Measurements from ENCODE around the gene USP25.
"Not testable (repeated sequence)": the region's sequence is repeated elsewhere in the genome, so short reads cannot be mapped to it uniquely, and the experiment has no call there.

The USP25 gene

GRCh38 chr21:15732290-15732995 is 2.7 kb downstream of the USP25 start:
- DNase-seq: peak; percentile 35

DNA sequence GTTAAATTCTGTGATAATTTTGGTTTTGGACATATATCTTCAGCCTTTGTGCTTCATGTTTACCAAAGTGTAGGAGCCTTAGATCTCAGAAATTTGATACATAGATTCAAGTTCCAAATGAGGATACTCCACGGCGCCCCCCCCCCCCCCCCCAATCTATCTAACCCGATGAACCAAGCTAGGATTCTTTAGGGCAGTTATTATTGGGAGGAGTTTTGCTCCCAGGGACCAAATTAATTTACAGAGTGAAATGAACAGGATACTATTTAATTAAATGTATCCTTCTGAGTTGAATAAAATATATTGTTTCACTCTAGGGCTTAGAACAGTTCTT is 3.2 kb downstream of the USP25 start:
- no peak for DNase-seq

DNA sequence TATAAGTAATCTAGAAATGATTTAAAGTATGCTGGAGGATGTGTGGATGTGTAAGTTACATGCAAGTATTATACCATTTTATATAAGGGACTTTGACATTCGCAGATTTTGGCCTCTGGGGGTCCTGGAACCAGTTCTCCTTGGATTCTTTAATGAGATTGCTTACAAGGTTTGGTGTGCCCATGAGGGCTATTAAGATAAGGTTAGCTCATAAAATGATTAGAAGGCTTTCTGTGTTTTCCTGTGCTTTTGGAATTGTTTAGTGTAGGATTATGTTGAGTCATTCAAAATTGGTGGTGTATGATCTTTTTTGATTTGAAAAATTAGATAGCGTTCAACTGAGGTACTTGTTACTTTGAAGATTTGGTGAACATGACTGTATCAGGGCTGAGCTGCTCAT is 5.6 kb downstream of the USP25 start:
- DNase-seq: no peak

- not testable (repeated sequence) for DNase-seq
These were observed 6.1 kb downstream of the USP25 start for GRCh38 chr21:15735931-15736330.

DNA sequence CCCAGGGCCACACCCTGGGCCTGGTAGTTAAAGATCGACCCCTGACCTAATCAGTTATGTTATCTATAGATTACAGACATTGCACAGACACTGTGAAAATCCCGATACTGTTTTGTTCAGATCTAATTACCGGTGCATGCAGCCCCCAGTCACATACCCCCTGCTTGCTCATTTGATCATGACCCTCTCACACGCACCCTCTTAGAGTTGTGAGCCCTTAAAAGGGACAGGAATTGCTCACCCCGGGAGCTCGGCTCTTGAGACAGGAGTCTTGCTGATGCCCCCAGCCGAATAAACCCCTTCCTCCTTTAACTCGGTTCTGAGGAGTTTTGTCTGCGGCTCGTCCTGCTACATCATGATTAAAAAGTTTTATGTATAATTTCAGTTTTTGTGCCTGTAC is 9.0 kb downstream of the USP25 start:
- DNase-seq: not testable (repeated sequence)

DNA sequence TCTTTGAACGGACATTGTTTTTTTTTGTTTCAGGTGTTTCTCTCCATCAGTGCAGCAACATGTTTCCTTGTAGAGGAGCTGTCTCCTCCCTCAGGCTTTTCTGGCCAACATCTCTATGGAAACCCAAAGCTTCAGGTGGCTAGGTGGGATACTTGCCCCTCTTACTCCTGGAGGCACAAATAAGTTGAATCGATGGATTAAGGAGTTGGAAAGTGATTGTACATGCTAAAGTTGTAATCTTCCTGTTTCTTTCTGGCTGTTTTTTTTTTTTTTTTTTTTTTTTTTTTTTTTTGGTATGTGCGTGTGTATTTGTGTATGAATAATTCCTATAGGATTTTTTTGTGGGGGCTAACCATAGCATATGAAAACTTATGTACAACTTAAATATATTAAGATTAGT is 10.6 kb downstream of the USP25 start:
- no peak for DNase-seq

DNA sequence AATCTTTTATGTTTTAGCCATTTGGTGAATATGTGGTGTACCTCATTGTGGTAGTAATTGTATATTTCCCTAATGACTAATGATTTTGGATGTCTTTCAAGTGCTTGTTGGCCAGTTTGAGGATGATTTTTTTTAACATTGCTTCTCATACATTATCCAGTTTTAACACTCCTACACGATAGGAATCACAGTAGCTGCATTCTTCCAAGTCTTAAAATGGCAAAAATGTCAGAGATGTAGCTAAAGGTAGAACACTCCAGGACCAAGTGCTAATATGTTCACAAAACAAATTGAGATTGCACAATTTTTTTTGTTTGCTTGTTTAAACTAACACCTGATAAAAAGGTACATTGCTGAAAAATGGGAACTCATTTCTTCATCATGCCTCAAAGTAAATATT is 11.7 kb downstream of the USP25 start:
- no peak for DNase-seq

DNA sequence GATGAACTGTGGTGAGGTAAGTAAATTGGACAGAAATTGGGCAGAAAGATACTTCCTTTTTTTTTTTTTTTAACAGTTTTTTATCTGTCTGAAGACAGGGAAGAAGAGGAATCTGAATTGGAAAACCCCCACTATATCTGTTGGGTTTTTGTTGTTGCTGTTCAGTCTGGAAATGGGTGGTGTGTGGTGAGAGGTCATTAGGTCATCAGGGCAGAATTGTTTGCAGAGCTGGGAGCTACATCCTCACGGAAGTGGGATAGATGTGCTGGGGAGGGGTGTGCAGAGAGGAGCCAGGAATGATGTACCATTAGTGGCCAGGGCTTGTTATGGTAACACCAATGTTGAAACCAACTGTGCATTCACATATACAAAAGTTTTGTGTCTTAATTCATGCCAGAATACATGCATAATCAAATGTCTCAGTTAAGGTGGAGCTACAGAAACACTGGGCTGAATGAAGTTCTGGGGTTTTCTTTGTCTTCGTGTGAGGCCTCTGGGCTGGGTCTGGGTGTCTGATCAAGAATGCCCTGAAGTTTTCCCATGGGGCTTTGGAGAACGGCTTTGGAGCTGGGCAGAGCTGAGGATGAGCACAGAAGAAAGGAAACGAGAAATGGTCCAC is 12.4 kb downstream of the USP25 start:
- no peak for DNase-seq

DNA sequence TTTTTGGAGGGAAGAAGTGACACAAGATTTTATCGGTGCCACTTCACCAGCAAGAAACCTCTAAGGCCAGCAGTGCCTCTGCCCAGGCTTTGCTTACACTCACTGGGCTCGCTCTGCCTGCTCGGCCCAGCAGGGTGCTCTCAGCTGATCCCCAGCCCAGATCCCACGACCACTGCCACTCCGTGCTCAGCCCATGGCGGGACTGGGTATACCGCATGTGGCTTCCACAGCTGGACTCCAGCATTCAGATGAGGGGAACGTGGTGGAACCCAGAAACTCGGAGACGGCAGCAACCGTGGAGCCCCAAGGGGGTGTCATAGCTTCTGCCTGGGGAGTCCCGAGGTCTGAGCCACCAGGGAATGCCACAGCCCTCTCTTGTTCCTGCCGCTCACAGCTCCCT is 12.9 kb downstream of the USP25 start:
- no peak for DNase-seq

DNA sequence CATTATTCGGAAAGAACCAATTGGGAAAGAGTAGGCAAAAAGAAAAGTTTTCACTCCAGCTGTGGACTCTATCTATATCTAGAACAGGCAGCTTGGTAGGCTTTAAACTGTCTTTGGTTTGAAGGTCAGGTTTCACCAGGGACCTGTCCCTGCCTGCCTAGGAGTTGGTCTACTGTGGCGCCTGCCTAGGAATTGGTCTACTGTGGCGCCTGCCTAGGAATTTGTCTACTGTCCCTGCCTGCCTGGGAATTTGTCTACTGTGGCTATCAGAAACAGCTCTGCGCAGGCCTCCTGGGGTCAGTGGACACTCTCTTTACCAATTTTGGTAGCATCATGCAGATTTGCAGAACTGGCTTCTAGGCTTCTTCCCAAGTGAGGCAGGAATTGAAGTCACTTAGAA is 13.8 kb downstream of the USP25 start:
- DNase-seq: no peak

- DNase-seq: no peak
These were observed 15.1 kb downstream of the USP25 start for GRCh38 chr21:15744926-15745325.

DNA sequence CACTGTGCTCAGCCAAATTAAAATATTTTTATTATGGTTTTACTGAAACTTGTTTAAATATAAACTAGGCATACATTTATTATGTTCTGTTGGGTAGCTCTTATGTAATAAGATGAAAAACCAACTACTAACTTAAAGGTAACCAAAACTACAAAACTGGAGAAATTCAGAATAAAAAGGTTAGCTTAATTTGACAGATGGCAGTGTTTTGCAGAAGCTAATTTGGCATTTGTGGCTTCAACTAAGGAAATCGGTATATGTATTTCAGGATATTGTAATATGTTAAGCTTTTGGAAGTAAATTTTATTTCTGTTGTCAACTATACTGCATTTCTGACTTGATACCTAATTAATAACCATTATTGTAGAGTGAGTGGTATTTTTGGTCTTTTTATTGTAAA is 18.8 kb downstream of the USP25 start:
- no peak for DNase-seq

DNA sequence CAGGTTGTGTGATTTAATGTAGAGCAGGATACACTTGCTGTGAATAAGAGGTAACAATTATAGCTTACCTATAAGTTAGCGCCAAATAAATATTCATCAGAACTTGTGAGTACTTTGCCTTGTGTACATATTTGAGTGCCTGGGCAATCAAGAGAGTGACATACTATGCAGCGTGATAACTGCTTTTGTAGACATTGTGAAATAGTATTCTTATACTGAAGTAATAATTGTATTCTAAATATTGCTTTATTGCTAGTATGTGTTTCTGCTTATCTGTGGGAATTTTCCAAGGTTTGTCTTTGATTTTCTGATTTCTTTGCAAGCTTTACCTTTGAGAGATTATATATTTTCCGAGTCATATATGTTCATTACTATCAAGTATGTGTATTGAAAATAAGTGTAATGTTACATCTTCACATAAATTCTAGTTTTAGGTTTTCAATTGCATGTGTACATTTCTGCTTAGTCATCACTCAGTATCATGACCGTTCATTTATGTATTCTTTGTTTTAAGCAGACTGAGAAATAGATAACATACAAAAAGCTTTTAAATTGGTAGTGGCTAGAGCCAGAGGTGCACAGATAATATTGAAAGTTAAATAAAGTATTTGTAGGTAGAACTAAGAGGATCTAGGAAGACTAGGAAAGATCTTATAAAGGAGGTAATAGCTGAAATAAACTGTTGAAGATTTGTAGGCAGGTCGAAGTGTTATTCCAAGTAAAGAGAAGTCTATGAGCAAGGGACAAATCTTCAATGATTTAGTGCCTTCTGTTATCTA is 19.5 kb downstream of the USP25 start:
- no peak for DNase-seq

DNA sequence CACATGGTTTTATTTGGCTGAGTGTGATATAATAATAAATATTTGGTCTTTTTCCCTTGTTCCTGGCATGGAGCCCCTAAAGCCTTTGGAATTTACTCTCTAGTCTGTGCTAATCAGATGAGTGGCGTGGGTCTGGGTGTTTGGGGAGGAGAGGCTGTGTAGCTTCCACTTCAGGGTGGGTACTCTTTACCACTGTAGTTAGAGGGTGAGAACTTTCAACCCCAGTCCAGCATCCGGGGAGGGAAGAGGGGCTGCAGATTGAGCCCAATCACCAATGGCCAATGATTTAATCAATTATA is 20.0 kb downstream of the USP25 start:
- no peak for DNase-seq

DNA sequence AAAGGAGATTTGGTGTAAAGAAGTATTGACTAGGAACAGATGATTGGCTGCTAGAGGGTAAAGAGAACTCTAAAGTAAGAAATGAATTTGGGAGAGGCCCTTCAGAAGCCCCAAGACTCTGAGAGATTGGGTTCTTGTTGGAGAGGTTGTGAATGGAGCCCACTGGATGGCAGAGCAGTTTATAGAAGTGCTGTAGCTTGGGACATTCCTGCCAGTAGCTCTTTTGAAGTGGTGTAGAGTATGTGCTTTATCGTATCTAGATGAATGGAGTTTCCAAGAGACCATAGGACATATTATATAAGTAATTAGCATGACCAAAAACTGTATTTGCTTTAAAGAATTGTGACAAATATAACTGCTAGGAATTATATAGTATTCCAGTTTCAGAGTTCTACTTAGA is 21.3 kb downstream of the USP25 start:
- no peak for DNase-seq

GRCh38 chr21:15751546-15751945 is 21.8 kb downstream of the USP25 start:
- no peak for DNase-seq

GRCh38 chr21:15752763-15753407 is 23.1 kb downstream of the USP25 start:
- no peak for DNase-seq

- no peak for DNase-seq
These were observed 24.0 kb downstream of the USP25 start for GRCh38 chr21:15753741-15754140.

DNA sequence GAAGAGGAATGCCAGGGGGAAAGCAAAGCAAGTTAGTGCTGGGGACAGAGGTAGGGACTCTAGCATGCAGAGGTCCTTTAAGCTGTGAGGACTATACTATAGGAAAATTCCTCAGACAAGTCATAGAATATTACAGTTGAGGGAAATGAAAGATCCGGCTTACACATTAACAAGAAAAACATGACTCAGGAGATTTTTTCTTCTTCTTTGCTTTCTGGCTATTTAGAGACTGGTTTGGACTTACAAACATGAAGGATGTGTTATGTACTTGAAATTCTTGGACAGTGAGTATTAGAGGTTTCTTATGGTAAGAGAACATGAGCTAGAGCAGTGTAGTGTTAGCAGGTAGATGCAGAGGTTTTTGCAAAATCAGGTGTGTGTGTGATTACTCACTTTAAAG is 24.9 kb downstream of the USP25 start:
- DNase-seq: no peak

DNA sequence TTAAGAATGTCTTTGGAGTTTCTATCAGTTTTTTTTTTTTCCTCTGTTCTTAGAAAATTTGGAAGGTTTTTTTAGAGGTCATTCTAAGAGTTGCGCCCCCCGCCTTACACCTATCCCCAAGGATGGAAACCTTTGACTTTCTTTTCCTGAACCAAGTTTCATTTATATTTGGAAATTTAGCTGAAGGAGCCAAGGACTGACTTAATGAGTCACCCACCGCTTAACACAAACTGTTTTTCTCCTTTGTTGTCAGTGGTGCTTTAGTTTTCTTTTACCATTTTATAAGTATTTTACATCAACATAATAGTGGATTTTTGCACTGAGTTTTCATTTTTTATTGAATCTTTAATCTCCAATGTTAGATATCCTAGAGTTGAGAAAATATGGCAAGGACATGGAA is 25.3 kb downstream of the USP25 start:
- DNase-seq: no peak

GRCh38 chr21:15759469-15759868 is 29.7 kb downstream of the USP25 start:
- no peak for DNase-seq

DNA sequence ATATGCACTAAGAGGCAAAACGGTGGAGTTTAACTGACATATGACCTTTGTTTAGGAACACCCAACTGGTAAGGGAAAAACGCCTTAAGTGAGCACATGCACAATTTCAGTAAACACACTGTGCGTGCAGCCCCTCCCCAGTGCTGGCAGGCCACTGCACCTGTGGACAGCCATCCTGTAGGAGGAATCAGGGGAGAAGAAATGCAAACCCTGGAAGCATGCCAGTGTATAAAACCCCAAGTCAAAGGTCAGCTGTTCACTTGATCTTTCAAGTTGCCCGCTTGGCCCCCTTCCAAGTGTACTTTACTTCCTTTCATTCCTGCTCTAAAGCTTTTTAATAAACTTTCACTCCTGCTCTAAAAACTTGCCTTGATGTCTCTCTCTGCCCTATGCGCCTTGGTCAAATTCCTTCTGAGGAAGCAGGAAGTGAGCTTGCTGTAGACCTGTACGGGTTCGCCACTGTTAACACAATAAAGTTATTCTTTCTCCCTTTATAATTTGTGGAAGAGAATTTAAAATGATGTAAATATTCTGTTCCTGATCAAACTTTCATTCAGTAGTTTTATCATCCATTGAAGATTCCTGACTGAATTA is 31.8 kb downstream of the USP25 start:
- DNase-seq: no peak

DNA sequence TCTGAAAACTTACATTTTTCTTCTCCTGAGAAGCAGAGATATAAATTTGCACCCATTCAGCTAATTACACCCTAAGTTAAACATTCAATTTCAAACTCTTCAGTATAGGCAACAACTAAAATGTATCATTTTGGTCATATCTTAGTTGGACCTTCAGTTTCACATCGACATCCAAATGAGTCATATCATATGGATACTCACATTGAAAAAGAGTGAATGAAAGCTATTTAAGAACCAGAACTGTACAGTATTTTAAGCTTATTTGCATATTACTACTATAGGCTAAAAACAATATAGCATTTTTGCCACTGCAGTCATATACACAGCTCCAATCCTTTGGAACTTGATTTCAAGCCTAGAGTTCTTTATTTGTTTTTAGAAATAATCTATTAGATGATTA is 33.6 kb downstream of the USP25 start:
- DNase-seq: no peak

GRCh38 chr21:15764878-15765277 is 35.1 kb downstream of the USP25 start:
- no peak for DNase-seq

All from NCI-H2029 treated with DMSO at 0.1 percent for 48 hours (cell line).